K562 (cell line): Measurements from ENCODE around the gene OAT. TPM values are rescaled to one million over a fixed set of nuclear protein-coding genes. Genes with fewer than 3 reads are reported as not detected.

Experiments used
- ATF4 ChIP-seq: fragments of 450-650 bp; formaldehyde crosslinking; IDR thresholded peaks from 2 replicates; pipeline ENCODE4 v1.4.0; 2022; ENCODE audit warnings: mild to moderate bottlenecking, moderate library complexity
- E2F6 ChIP-seq, 2 experiments: IDR thresholded peaks; 2 replicates each; pipeline ENCODE4 v1.6.1; 2011; ENCODE audit warnings: borderline replicate concordance in 1 of 2, control low read depth in 1 of 2, low read depth in 1 of 2, low read length in 1 of 2, mild to moderate bottlenecking in 1 of 2, mixed read lengths in 1 of 2, moderate library complexity in 1 of 2; ENCODE audit not compliant: insufficient read depth in 1 of 2, insufficient read length in 1 of 2, poor library complexity in 1 of 2, severe bottlenecking in 1 of 2; ENCODE audit errors: extremely low read depth in 1 of 2
- GTF2B ChIP-seq: IDR thresholded peaks from 2 replicates; pipeline ENCODE4 v1.6.1; 2011; ENCODE audit not compliant: insufficient read length; ENCODE audit errors: extremely low read depth
- PHF20 ChIP-seq: fragments of 450-650 bp; IDR thresholded peaks from 2 replicates; pipeline ENCODE4 v1.6.1; 2018; ENCODE audit not compliant: partially characterized antibody
- POLR2B ChIP-seq: fragments of 450-650 bp; IDR thresholded peaks from 2 replicates; pipeline ENCODE4 v1.6.1; 2018; ENCODE audit warnings: low read depth; ENCODE audit not compliant: partially characterized antibody
- SRSF1 ChIP-seq: fragments of 200-400 bp; formaldehyde crosslinking; IDR thresholded peaks from 2 replicates; pipeline ENCODE4 v1.6.1; 2017; ENCODE audit warnings: mild to moderate bottlenecking, low read depth, low read length, moderate library complexity
- ZNF133 ChIP-seq: fragments of 250-450 bp; sonication (Bioruptor Pico); IDR thresholded peaks from 2 replicates; pipeline ENCODE4 v1.4.0; 2020; ENCODE audit warnings: mild to moderate bottlenecking
- polyA plus RNA-seq, 8 experiments: library from polyadenylated mRNA; depleted of rRNA in 4 of 8; stranded (reverse) in 5 of 8; unstranded in 3 of 8; fragments of >200 nt; fragmentation: Nextera tagmentation in 2 of 8; fragmentation: Illumina TruSeq in 1 of 8; extraction: Ambion mirVana in 2 of 8; extraction: Trizol in 1 of 8; gene quantifications; 2 replicates each; pipeline versions ENCODE4 v1.2.1 to v1.2.3, GENCODE V29; 2011 to 2014; ENCODE audit warnings: inconsistent platforms in 1 of 8, missing spikeins in 1 of 8
- total RNA-seq, 7 experiments: library from RNA; depleted of rRNA in 6 of 7; stranded (reverse); fragments of >200 nt in 6 of 7; fragmentation: Illumina TruSeq in 2 of 7; extraction: Trizol in 2 of 7; gene quantifications; 2 replicates each; pipeline versions ENCODE4 v1.2.1 to v1.2.3, GENCODE V29; 2011 to 2021; ENCODE audit warnings: low replicate concordance in 1 of 7

The OAT gene
- total and polyA plus RNA-seq, 9 of the 15 experiments (the other 6 are each of a cell fraction or from before 2014, with no cell fraction given), result 100 to 312 (median 163) TPM

GRCh38 chr10:124450783-124451057 is 32.0 kb upstream of the OAT start (continued):
- TF ChIP-seq E2F6 (IDR thresholded peaks at IDR 0.05; ENCODE audit: borderline replicate concordance in 1 of 2, extremely low read depth in 1 of 2, insufficient read depth in 1 of 2, insufficient read length in 1 of 2, low read depth in 1 of 2, low read length in 1 of 2, poor library complexity in 1 of 2, severe bottlenecking in 1 of 2) (no peak), GTF2B (no peak), SRSF1 (no peak), POLR2B (no peak), ATF4 (CRISPR knock-in tag) (no peak), PHF20 (no peak), ZNF133 (CRISPR knock-in tag) (no peak)
